HG02943 (cell line): Measurements from ENCODE around the gene HASPIN.

Experiments used
- ATAC-seq: cut with Tn5 transposase; IDR thresholded peaks from one replicate; pipeline ENCODE4 v1.9.1; 2021; ENCODE audit warnings: mild to moderate bottlenecking, low read depth, moderate library complexity; ENCODE audit not compliant: unreplicated experiment

Gene HASPIN

GRCh38 chr17:3723556-3724377, at the start of gene HASPIN:
HASPIN (plus strand) TSS chr17:3723903; CDS start chr17:3723936, 33 bp downstream.
- peak; percentile 83 for ATAC-seq

GRCh38 chr17:3675886-3676285, 47.8 kb upstream of the HASPIN start:
- ATAC-seq: no peak

- ATAC-seq: no peak
These were observed 45.4 kb upstream of the HASPIN start for GRCh38 chr17:3678095-3678820.

GRCh38 chr17:3678821-3679530, 44.7 kb upstream of the HASPIN start:
- ATAC-seq: no peak

- ATAC-seq: no peak
These were observed 44.1 kb upstream of the HASPIN start for GRCh38 chr17:3679531-3680126.

- ATAC-seq: no peak
These were observed 42.6 kb upstream of the HASPIN start for GRCh38 chr17:3681057-3681456.

GRCh38 chr17:3681565-3681964, 42.1 kb upstream of the HASPIN start:
- no peak for ATAC-seq

- ATAC-seq: no peak
These were observed 41.7 kb upstream of the HASPIN start for GRCh38 chr17:3682033-3682432.

GRCh38 chr17:3683054-3683511, 40.6 kb upstream of the HASPIN start:
- ATAC-seq: no peak

GRCh38 chr17:3685174-3685573, 38.5 kb upstream of the HASPIN start:
- no peak for ATAC-seq

GRCh38 chr17:3688027-3688553, 35.6 kb upstream of the HASPIN start:
- no peak for ATAC-seq

- no peak for ATAC-seq
These were observed 34.8 kb upstream of the HASPIN start for GRCh38 chr17:3688852-3689261.

- ATAC-seq: no peak
These were observed 34.2 kb upstream of the HASPIN start for GRCh38 chr17:3689262-3690093.

- no peak for ATAC-seq
These were observed 33.5 kb upstream of the HASPIN start for GRCh38 chr17:3690094-3690715.

- ATAC-seq: no peak
These were observed 32.1 kb upstream of the HASPIN start for GRCh38 chr17:3691617-3692067.

GRCh38 chr17:3692346-3692745, 31.4 kb upstream of the HASPIN start:
- ATAC-seq: no peak

GRCh38 chr17:3693141-3693540, 30.6 kb upstream of the HASPIN start:
- no peak for ATAC-seq

- ATAC-seq: no peak
These were observed 29.9 kb upstream of the HASPIN start for GRCh38 chr17:3693829-3694231.

- ATAC-seq: no peak
These were observed 28.5 kb upstream of the HASPIN start for GRCh38 chr17:3695129-3695722.
